Thyroid gland (tissue), 4 donors: ENCODE results near the gene PRTFDC1.

Experiments
- CTCF ChIP-seq, 6 experiments: fragments of 200-600 bp in 3 of 6; fragments of 450-650 bp in 3 of 6; sonication (generic) in 3 of 6; IDR thresholded peaks; one replicate each; pipeline ENCODE4 v1.5.1; 2016 to 2019; ENCODE audit warnings: antibody characterized with exemption in 6 of 6, mild to moderate bottlenecking in 2 of 6, inconsistent platforms in 1 of 6, moderate library complexity in 1 of 6
- POLR2A ChIP-seq, 2 donors: fragments of 450-650 bp; IDR thresholded peaks; one replicate each; pipeline ENCODE4 v1.6.1; 2017; ENCODE audit warnings: antibody characterized with exemption in 2 of 2, mild to moderate bottlenecking in 2 of 2, moderate library complexity in 1 of 2

DNA sequence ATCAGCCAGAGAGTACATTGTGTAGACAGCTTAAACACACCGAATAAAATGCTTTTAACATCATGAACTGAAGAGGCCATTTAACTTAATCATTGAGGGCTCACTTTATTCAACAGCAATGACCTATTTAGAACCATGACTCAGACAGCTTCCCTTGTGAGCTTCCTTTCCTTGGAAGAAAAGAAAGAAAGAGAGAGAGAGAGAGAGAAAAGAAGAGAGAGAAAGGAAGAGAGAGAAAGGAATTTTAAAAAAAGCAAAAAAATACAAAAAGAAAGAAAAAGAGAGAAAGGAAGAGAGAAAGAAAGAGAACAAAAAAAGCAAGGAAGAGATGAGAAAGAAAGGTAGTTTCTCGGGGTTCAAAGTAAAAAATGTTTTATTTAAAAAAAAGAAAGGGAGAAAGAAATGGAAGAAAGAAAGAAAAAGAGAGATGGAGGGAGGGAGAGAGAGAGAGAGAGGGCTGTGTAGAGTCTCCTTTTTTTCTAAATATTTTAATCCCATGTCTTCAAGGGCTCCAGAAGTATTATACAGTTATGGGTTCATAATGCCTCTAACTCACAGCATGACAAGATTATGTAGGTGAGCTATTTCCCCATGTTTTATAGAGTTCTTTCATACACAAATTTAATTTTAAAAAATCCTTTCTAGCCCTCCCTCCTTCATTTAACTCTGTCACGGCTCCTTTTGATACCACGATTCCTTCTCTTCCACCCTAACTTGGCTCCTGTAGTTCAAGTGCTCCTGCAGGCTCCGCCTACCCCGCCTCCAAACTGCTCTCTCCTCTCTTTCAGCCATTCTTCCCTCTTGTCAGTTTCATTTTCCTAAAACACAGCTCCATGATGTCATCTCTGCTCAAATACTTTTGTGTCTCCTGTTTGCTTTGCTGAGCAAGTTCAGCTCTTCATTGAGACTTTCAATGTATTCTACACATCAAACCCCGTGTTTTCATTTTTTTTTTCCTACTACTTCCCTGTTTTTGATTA is 85.5 kb downstream of the PRTFDC1 start:
- no peak for TF ChIP-seq CTCF (IDR thresholded peaks at IDR 0.05)
- no peak for TF ChIP-seq POLR2A (IDR thresholded peaks at IDR 0.05)
